A549 treated with ZK216348 at 1 μM for 4 hours (cell line): ENCODE results near the gene NUDT22. TPM values are rescaled to one million over a fixed set of nuclear protein-coding genes. Genes with fewer than 3 reads are reported as not detected.

Experiments used
- total RNA-seq: library from RNA; stranded (reverse); fragments of 200-300 nt; extraction: Qiagen RNA extraction; gene quantifications from 5 replicates; pipeline ENCODE4 v1.2.3, GENCODE V29; 2022; ENCODE audit warnings: low read depth

Gene NUDT22, protein sequence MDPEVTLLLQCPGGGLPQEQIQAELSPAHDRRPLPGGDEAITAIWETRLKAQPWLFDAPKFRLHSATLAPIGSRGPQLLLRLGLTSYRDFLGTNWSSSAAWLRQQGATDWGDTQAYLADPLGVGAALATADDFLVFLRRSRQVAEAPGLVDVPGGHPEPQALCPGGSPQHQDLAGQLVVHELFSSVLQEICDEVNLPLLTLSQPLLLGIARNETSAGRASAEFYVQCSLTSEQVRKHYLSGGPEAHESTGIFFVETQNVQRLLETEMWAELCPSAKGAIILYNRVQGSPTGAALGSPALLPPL
- total RNA-seq, result 20.7 to 41.6 TPM (median 34.8 TPM) in 5 replicates

DNA sequence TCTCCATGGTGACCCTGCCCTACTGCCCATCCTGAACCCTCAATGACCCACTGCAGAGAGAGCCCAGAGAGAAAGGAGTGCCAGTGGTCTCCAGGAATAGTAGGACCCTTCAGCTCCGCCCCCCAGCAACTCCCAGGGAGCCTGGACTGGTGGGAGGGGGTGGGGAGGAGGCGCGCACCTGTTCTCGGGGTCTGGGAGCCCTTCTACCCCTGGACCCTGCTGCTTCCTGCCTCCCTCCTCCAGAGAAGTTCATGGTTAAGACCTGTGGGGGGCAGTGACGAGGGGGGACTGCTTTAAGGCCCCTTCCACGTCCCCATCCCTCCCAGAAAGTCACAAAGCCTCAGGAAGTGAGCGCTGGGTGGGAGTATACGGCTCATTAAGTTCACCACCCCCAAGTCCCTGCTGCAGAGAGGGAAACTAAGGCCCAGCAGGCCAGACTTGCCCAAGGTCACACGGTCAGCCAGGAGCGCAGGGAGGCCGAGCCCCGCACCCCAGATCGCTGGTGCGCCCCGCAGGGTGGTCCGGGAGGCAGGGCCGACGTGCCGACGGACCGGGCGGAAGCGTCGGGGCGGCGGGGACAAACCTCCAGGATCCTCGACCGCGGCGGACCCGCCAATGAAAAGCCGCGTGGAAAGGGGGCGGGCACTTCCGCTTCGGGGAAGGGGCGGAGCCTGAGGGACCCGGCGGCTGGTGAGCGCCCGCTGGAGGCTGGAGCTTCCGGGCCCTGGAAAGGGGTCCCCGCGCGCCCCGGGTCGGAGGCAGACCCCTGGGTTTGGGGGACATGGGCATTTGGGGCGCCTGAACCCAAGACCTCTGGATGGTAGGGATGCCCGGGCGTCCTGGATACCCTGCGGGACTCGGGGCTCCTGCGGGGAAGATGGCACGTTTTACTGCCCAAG is at the start of gene NUDT22, which contains the start of gene TRPT1:
Gene NUDT22 (plus strand): TSS at position 667 of the 899 bp plus-strand sequence. CDS start 379 bp downstream, outside the sequence.
Gene TRPT1 (minus strand): TSS at position 579 of the 899 bp plus-strand sequence. CDS start 326 bp downstream, at position 253.

DNA sequence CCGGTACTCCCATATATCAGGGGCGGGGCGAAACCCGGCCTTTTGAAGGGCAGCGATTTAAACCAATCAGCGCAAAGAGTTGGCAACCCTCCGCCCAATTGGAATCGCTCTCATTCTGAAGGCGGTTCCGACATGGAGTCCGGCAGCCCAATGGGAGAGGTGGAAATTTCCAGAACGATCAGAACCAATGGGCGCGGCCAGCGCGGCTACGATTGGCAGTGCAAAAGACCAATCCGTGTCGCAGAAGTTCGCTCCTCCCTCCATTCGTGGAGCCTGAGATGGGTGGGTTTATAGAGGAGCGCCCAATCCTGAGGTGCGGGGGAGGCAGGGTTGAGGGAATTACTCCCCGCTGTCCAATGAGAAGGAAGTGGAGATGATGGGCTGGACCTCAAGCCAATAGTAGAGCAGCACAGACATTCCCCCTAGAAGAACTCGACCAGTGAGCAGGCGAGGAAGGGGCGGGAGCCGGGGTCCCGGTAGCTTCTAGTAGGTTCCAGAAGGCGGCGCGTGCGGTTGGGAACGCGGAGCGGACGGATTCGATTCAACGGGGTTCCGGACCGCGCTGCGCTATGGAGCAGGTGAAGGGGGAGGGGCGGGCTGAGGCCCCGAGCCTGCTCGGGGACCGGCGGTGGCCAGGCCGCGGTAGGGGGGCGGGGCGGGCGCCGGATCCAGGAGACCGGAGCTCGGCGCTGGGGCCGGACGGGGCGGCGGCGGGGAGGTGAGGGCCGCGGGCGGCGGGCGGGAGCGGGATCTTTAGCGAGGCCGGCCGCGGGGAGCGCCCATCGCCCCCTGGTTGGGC is 40.2 kb upstream of the NUDT22 start, which contains the start of gene STIP1:
Gene STIP1 (plus strand): TSS at position 479 of the 799 bp plus-strand sequence. CDS start 91 bp downstream, at position 570.

DNA sequence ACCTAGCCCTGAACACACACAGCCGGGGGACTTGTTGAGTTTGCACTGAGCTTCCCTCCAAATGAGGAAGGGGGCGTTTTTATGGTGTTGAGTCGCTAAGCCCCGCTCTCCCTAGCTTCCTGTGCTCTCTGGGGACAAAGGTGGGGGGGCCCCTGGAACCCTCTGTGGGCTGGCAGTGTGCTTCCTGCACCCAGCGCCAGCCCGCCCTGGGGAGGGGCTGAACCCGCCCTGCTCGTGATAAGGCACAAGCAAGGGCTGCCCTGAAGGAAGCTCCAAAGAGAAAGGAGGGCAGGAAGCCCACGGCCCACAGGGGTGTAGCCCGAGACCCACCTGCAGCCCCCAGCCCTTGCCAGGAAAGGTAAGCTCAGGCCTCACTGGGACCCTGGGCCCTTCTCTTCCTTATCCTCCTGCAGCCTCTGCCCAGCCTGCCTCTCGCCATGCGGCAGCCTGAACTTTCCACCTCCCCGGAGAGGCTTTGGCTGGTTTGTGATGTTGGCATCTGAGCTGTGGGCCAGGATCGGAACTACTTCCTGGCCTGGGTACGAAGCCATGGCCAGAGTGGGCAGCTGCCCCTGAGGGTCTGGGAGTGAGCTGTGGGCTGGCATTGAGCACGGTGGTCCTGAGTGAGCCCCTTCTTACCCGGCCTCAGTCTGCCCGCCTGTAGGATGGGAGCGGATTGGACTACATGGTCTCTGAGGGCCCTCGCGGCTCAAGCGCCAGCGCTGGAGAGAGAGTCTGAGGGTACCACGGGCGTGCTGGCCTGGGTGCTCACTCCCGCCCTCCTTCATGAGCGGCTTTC is 19.4 kb upstream of the NUDT22 start, which contains the start of gene FERMT3:
Gene FERMT3 (plus strand): TSS at position 265 of the 799 bp plus-strand sequence. CDS start 644 bp downstream, outside the sequence.

DNA sequence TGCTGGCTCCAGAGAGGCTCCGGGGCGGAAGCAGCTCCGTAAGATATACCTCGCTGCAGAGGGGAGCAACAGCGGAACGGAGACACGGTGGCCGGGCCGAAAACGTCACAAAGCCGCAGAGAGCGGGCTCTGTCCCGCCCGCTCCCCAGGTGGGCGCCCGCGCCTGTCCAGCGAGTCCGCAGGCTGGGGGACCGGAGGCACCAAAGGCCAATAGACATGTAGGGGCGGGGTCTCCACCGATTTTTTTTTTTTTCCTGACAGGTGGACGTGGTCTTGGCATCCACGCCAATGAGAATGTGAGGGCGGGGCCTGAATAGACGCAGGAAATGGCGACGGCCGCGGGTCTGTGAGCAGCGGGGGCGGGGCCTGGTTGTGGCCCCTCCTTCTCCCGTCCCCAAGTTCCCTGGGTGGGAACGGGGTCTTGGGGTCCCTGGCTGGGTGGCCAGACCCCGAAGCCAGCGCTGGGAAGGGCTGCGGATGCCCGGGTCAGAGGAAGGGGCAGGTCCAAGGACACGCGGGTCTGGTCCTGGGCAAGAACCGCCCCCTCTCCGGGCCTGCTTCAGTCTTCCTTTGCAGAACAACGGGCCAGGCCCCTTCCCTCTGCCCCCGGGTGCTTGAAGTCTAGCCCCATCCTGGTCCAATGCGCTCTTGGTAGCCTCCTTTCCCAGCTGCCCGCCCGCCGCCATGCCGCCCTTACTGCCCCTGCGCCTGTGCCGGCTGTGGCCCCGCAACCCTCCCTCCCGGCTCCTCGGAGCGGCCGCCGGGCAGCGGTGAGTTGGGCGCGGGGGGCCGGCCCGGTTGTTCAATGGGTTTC is 4.3 kb downstream of the NUDT22 start, which contains the start of gene DNAJC4:
Gene DNAJC4 (plus strand): TSS at position 378 of the 814 bp plus-strand sequence. CDS start 307 bp downstream, at position 685.

DNA sequence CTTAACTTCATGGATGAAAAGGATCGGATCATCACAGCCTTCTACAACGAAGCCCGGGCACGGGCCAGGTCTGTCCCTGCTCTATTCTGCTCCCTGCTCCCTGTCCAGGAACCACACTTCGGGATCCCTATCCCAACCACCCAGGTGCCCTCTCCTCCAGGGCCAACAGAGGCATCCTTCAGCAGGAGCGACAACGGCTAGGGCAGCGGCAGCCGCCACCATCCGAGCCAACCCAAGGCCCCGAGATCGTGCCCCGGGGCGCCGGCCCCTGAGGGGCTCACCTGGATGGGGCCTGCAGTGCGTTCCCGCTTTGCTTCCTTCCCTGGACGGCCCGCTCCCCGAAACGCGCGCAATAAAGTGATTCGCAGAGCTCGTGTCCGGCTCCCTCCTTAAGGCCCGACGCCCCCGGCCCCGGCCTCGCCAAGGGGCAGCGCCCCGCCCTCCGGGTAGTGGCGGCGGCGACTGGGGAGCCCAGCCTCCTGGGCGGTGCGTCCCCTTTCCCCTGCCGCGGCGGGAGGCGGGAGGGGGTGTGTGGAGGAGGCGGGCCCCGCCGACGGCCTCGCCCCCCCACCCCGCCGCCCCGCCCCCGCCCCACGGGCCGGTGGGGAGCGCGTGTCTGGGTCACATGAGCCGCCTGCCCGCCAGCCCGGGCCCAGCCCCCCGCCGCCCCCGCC is 8.0 kb downstream of the NUDT22 start, which contains the start of gene VEGFB:
Gene VEGFB (plus strand): TSS at position 672 of the 674 bp plus-strand sequence. CDS start 250 bp downstream, outside the sequence.

DNA sequence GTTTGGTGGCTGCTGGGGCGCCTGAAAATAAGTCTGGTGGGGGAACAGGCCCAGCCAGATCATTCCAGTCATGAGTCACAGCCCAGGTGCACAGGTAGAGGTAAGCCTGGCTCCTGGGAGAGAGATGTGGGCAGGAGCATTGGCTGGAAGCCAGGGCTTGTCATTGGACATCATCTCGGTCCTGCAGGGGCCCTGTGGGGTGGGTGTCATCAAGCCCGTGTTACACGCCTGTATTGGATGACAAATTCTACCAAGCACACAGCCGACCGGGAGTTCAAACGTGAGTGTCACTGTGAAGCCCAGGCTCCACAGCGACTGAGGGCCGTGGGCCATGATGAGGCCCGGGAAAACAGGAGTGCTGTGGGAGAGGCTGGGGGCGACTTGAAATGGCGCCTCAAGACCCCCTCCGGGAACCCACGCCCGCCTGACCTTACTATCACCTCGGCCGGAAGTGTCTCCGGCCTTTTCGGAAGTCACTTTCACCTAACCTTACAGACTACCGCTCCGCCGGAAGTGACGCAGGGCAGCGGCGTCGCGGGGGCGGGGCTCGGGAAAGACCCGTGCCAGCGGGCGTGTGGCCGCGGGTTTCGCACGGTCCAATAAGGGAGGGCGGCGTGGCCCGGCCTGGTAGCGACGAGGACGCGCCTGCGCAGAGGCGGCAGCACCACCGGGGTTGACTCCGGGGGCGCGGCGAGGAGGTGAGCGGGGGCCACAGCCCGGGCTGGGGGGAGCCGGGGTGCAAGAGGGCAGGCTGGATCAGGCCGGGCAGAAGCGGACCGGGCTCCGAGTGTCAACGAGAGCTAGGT is 14.6 kb downstream of the NUDT22 start, which contains the start of gene FKBP2:
Gene FKBP2 (plus strand): TSS at position 661 of the 806 bp plus-strand sequence. CDS start 1,293 bp downstream, outside the sequence.

DNA sequence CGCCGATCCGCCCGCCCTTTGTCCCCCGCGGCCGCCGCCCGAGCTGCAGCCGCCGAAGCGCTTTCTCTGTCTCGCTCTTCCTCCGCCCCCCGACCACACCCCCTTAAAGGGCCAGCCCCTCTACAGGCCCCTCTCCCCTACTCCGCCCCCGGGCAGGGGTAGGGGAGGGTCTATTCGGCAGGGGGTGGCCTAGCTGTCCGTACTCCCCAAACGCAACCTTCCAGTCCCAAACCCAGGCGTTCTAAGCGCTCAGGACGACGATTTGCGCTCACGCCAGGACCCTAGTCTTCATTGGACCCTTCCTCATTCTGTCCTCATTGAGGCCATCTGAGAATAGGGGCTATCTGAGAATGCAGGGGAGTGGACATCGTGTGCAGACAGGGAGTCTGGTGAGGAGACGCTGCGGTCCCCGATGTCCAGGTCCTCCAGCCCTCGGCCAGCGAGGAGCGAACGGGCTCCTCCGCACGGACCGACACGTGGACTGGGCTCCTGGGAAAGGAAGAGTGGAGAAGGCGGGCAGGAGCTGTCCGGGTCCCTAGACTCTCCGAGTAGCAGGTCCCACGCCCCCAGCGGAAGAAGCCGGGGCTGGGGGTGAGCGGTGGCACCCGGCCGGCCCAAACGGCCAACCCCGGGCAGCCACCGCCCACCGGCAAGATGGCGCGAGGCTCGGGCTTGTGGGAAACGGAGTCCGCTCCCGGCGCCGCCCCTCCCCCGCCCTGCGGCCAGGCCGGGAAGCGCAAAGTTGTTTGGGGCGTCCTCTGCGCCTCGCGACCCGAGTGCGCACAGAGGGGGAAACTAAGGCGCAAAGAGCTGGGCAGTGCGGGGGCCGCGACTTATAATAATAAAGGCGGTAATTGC is 21.0 kb downstream of the NUDT22 start, which contains the start of gene PPP1R14B:
Gene PPP1R14B (minus strand): TSS at position 73 of the 858 bp plus-strand sequence. CDS start 270 bp downstream, outside the sequence.

DNA sequence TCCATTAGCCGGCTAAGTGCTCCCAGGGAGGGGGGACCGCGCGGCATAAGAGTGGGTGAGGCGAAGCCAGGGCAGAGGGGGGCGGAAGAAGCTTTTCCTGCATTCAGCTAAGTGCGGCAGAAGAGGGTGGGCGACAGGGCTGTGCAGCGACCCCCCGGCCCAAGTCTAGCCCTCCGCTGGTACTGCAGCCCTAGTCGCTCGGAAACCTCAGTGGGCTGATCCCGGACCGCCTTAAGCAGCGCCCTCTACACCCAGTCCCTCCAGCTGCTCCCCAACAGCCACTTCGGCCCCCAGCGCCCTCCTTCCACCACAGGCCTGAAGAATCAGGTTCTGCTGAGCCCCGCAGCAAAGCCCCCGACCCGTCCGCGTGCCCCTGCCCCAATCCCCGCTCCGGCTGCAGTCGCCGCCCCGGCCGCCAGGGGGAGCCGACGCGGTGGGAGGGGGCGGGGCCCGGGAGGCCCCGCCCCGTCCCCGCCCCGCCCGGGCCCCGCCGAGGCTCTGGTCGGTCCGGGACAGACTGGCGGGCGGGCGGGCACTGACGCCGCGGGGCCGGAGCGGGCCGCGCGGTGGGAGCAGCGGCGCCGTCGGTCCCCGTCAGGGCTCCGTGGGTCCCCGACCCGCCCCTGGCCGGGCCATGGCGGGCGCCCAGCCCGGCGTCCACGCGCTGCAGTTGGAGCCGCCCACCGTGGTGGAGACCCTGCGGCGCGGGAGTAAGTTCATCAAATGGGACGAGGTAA is 25.1 kb downstream of the NUDT22 start, which contains the start of gene PLCB3:
Gene PLCB3 (plus strand): TSS at position 515 of the 737 bp plus-strand sequence. CDS start 120 bp downstream, at position 635.

Other genes starting within 250 kb of the NUDT22 start
- 88.2 to 125 TPM (median 122 TPM) in 5 replicates for gene OTUB1, start 239.8 kb upstream of the NUDT22 start, total RNA-seq
- gene FLRT1, start 190.3 kb upstream of the NUDT22 start, total RNA-seq, result 0.06 TPM in 1 of 5 replicates, not detected in the others
- gene MACROD1, start 60.2 kb upstream of the NUDT22 start, total RNA-seq, result 9.5 to 14.4 TPM (median 13.0 TPM) in 5 replicates
- gene STIP1, start 40.1 kb upstream of the NUDT22 start, total RNA-seq, result 249 to 284 TPM (median 272 TPM) in 5 replicates
- 0.53 to 2.7 TPM (median 1.2 TPM) in 5 replicates for gene FERMT3, start 19.6 kb upstream of the NUDT22 start, total RNA-seq
- gene TRPT1, start 88 bp upstream of the NUDT22 start, total RNA-seq, result 18.0 to 27.2 TPM (median 23.8 TPM) in 5 replicates
- gene DNAJC4, start 4.3 kb downstream of the NUDT22 start, total RNA-seq, result 12.1 to 26.8 TPM (median 22.3 TPM) in 5 replicates
- 40.1 to 48.1 TPM (median 46.3 TPM) in 5 replicates for gene VEGFB, start 8.3 kb downstream of the NUDT22 start, total RNA-seq
- 108 to 148 TPM (median 136 TPM) in 5 replicates for gene FKBP2, start 14.8 kb downstream of the NUDT22 start, total RNA-seq
- 246 to 415 TPM (median 401 TPM) in 5 replicates for gene PPP1R14B, start 20.7 kb downstream of the NUDT22 start, total RNA-seq
- 13.3 to 27.3 TPM (median 21.8 TPM) in 5 replicates for gene PLCB3, start 25.3 kb downstream of the NUDT22 start, total RNA-seq
- 62.2 to 102 TPM (median 89.6 TPM) in 5 replicates for gene BAD, start 58.4 kb downstream of the NUDT22 start, total RNA-seq
- gene GPR137, start 59.6 kb downstream of the NUDT22 start, total RNA-seq, result 22.6 to 54.3 TPM (median 48.3 TPM) in 5 replicates
- gene KCNK4, start 65.0 kb downstream of the NUDT22 start, total RNA-seq, result 0.12 to 0.21 TPM (median 0.20 TPM) in 3 of 5 replicates, not detected in the others
- gene CATSPERZ, start 74.1 kb downstream of the NUDT22 start, total RNA-seq, result 1.7 to 2.4 TPM (median 2.3 TPM) in 5 replicates
- 33.2 to 63.8 TPM (median 61.7 TPM) in 5 replicates for gene ESRRA, start 79.2 kb downstream of the NUDT22 start, total RNA-seq
- 382 to 473 TPM (median 414 TPM) in 5 replicates for gene TRMT112, start 91.3 kb downstream of the NUDT22 start, total RNA-seq
- gene PRDX5, start 91.8 kb downstream of the NUDT22 start, total RNA-seq, result 321 to 507 TPM (median 466 TPM) in 5 replicates
- gene CCDC88B, start 113.9 kb downstream of the NUDT22 start, total RNA-seq, result 9.6 to 15.0 TPM (median 10.9 TPM) in 5 replicates
- 41.2 to 70.0 TPM (median 65.4 TPM) in 5 replicates for gene RPS6KA4, start 132.9 kb downstream of the NUDT22 start, total RNA-seq